WTC11 (cell line): ENCODE measurements around the gene NETO2. TPM values are rescaled to one million over a fixed set of nuclear protein-coding genes. Genes with fewer than 3 reads are reported as not detected.

Source experiments
- ATAC-seq: fragments of 200-7000 bp; cut with Tn5 transposase; 2 replicates; pipeline ENCODE4 v1.10.0; 2021; ENCODE audit warnings: mild to moderate bottlenecking, moderate library complexity
- CTCF ChIA-PET: fragments of 300-600 bp; sonication (Branson Sonifier 250); formaldehyde crosslinking; loops from one replicate; lab custom pipeline; 2021; ENCODE audit warnings: antibody characterized with exemption; lab: Charles Lee
- POLR2A ChIA-PET: fragments of 350-600 bp; sonication (Branson Sonifier 250); formaldehyde crosslinking; loops from one replicate; lab custom pipeline; 2021; ENCODE audit warnings: antibody characterized with exemption; lab: Charles Lee
- DNase-seq: peaks from one replicate; pipeline ENCODE4 v3.0.0; 2021; ENCODE audit warnings: low spot score
- H3K27ac Mint-ChIP-seq: 2 replicates; pipeline ENCODE4 v1.8.0; 2021; ENCODE audit warnings: mixed read lengths
- H3K27me3 Mint-ChIP-seq: 2 replicates; pipeline ENCODE4 v1.8.0; 2021; ENCODE audit warnings: low read depth, mild to moderate bottlenecking, moderate library complexity, mixed read lengths
- H3K36me3 Mint-ChIP-seq: 2 replicates; pipeline ENCODE4 v1.8.0; 2021; ENCODE audit warnings: mixed read lengths
- H3K4me1 Mint-ChIP-seq: 2 replicates; pipeline ENCODE4 v1.8.0; 2022; ENCODE audit warnings: mixed read lengths
- H3K4me3 Mint-ChIP-seq: 2 replicates; pipeline ENCODE4 v1.8.0; 2021; ENCODE audit warnings: mild to moderate bottlenecking, moderate library complexity, mixed read lengths
- H3K9me3 Mint-ChIP-seq: 2 replicates; pipeline ENCODE4 v1.8.0; 2021; ENCODE audit warnings: mixed read lengths
- CREM ChIP-seq: sonication (generic); formaldehyde crosslinking; IDR thresholded peaks from 2 replicates; pipeline ENCODE4 v1.8.1; 2022; ENCODE audit warnings: mild to moderate bottlenecking, missing genetic modification reagents, moderate library complexity
- ELF4 ChIP-seq: sonication (generic); formaldehyde crosslinking; IDR thresholded peaks from 2 replicates; pipeline ENCODE4 v1.8.1; 2022; ENCODE audit warnings: low read depth, mild to moderate bottlenecking, moderate library complexity, missing genetic modification reagents
- FOXJ3 ChIP-seq: sonication (generic); formaldehyde crosslinking; IDR thresholded peaks from 2 replicates; pipeline ENCODE4 v1.9.0; 2021; ENCODE audit warnings: missing genetic modification reagents, mild to moderate bottlenecking, borderline replicate concordance
- FOXP1 ChIP-seq: sonication (generic); formaldehyde crosslinking; IDR thresholded peaks from 2 replicates; pipeline ENCODE4 v1.8.0; 2022; ENCODE audit warnings: missing genetic modification reagents, mild to moderate bottlenecking, moderate library complexity, borderline replicate concordance
- FOXP4 ChIP-seq: sonication (generic); formaldehyde crosslinking; IDR thresholded peaks from 2 replicates; pipeline ENCODE4 v1.8.0; 2022; ENCODE audit warnings: mild to moderate bottlenecking, missing genetic modification reagents
- HMGA2 ChIP-seq: fragments of 250-450 bp; sonication (Bioruptor Pico); IDR thresholded peaks from 2 replicates; pipeline ENCODE4 v1.4.0; 2021; ENCODE audit warnings: mild to moderate bottlenecking, moderate library complexity
- NFE2L1 ChIP-seq: sonication (generic); formaldehyde crosslinking; IDR thresholded peaks from 2 replicates; pipeline ENCODE4 v1.8.1; 2023; ENCODE audit warnings: missing genetic modification reagents
- OVOL2 ChIP-seq: fragments of 250-450 bp; sonication (Bioruptor Pico); IDR thresholded peaks from 2 replicates; pipeline ENCODE4 v1.9.0; 2021; ENCODE audit warnings: mild to moderate bottlenecking, borderline replicate concordance
- PRDM15 ChIP-seq: sonication (generic); formaldehyde crosslinking; IDR thresholded peaks from 2 replicates; pipeline ENCODE4 v1.8.0; 2022; ENCODE audit warnings: missing genetic modification reagents
- SMAD4 ChIP-seq: sonication (generic); formaldehyde crosslinking; IDR thresholded peaks from 2 replicates; pipeline ENCODE4 v1.8.0; 2022; ENCODE audit warnings: mild to moderate bottlenecking, missing genetic modification reagents
- STAT6 ChIP-seq: sonication (generic); formaldehyde crosslinking; conservative IDR thresholded peaks from 2 replicates; pipeline ENCODE4 v1.8.1; 2023; ENCODE audit warnings: mild to moderate bottlenecking, low read depth, missing genetic modification reagents, moderate library complexity
- USF1 ChIP-seq: sonication (generic); formaldehyde crosslinking; IDR thresholded peaks from 2 replicates; pipeline ENCODE4 v1.8.0; 2022; ENCODE audit warnings: mild to moderate bottlenecking, missing genetic modification reagents
- ZNF281 ChIP-seq: sonication (generic); formaldehyde crosslinking; IDR thresholded peaks from 2 replicates; pipeline ENCODE4 v1.8.0; 2023; ENCODE audit warnings: mild to moderate bottlenecking, missing genetic modification reagents
- ZNF317 ChIP-seq: sonication (generic); formaldehyde crosslinking; IDR thresholded peaks from 2 replicates; pipeline ENCODE4 v1.8.1; 2023; ENCODE audit warnings: low read depth, mild to moderate bottlenecking, moderate library complexity, missing genetic modification reagents, borderline replicate concordance
- ZNF423 ChIP-seq: fragments of 250-450 bp; sonication (Bioruptor Pico); IDR thresholded peaks from 2 replicates; pipeline ENCODE4 v2.1.2; 2022; ENCODE audit warnings: mild to moderate bottlenecking, moderate library complexity
- total RNA-seq: library from RNA; stranded (reverse); gene quantifications from 3 replicates; pipeline ENCODE4 v1.2.3, GENCODE V29; 2021
- TF ChIP-seq, protein P1 (sequence below): sonication (generic); formaldehyde crosslinking; IDR thresholded peaks from 2 replicates; pipeline ENCODE4 v1.8.1; 2022; ENCODE audit warnings: low read depth, mild to moderate bottlenecking, moderate library complexity, missing genetic modification reagents, borderline replicate concordance
- TF ChIP-seq, protein P2 (sequence below): sonication (generic); formaldehyde crosslinking; IDR thresholded peaks from 2 replicates; pipeline ENCODE4 v1.8.1; 2023; ENCODE audit warnings: mild to moderate bottlenecking, missing genetic modification reagents, moderate library complexity

The NETO2 gene
- total RNA-seq, 1 experiment from 2014 or later, result 21.8 TPM

- Mint-ChIP-seq H3K36me3 (no peaks in the 10 kb centered on the region), H3K9me3 (peaks cover 16% of the 10 kb centered on the region), H3K4me1 (peaks cover 4% of the 10 kb centered on the region; the same call in 1 of the 2 replicates), H3K27me3 (no peaks in the 10 kb centered on the region), H3K27ac (no peak overlapping the region), H3K4me3 (no peak overlapping the region)
- DNase-seq, result no peak
- POLR2A ChIA-PET, result no interaction called here
- no peak for TF ChIP-seq STAT6 (CRISPR knock-in tag)
- no peak for TF ChIP-seq FOXP4 (CRISPR knock-in tag)
- TF ChIP-seq CREM (CRISPR knock-in tag), result no peak
- no peak for TF ChIP-seq ZNF317
- TF ChIP-seq SMAD4, result no peak
- no peak for TF ChIP-seq FOXJ3 (CRISPR knock-in tag)
- TF ChIP-seq, protein P1, sequence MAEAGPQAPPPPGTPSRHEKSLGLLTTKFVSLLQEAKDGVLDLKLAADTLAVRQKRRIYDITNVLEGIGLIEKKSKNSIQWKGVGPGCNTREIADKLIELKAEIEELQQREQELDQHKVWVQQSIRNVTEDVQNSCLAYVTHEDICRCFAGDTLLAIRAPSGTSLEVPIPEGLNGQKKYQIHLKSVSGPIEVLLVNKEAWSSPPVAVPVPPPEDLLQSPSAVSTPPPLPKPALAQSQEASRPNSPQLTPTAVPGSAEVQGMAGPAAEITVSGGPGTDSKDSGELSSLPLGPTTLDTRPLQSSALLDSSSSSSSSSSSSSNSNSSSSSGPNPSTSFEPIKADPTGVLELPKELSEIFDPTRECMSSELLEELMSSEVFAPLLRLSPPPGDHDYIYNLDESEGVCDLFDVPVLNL, result no peak
- TF ChIP-seq ZNF423, result no peak
- TF ChIP-seq PRDM15 (CRISPR knock-in tag), result no peak
- no peak for TF ChIP-seq HMGA2 (CRISPR knock-in tag)
- TF ChIP-seq USF1 (CRISPR knock-in tag), result no peak
- TF ChIP-seq ZNF281, result no peak
- no peak for TF ChIP-seq NFE2L1 (CRISPR knock-in tag)
- TF ChIP-seq ELF4, result no peak
- TF ChIP-seq OVOL2, result no peak
- TF ChIP-seq FOXP1 (CRISPR knock-in tag), result no peak
- TF ChIP-seq, protein P2, sequence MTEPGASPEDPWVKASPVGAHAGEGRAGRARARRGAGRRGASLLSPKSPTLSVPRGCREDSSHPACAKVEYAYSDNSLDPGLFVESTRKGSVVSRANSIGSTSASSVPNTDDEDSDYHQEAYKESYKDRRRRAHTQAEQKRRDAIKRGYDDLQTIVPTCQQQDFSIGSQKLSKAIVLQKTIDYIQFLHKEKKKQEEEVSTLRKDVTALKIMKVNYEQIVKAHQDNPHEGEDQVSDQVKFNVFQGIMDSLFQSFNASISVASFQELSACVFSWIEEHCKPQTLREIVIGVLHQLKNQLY (CRISPR knock-in tag), result no peak
- CTCF ChIA-PET, result interaction anchor here (1.9 kb wide), 1 partner anchor 27 kb away, joined by 7 read pairs; no protein-coding TSS in a partner anchor
- 0 out of 2 replicates have a peak, but pooled peaks have one; percentile 41 for ATAC-seq
Observed at GRCh38 chr16:47064775-47065174, 79.0 kb downstream of the NETO2 start.
